GM18517 (cell line): ENCODE results near the gene FAM81A.
"Not testable (repeated sequence)": the region's sequence is repeated elsewhere in the genome, so short reads cannot be mapped to it uniquely, and the experiment has no call there.

Experiments used
- ATAC-seq: cut with Tn5 transposase; IDR thresholded peaks from one replicate; pipeline ENCODE4 v1.9.1; 2021; ENCODE audit warnings: mild to moderate bottlenecking, moderate library complexity; ENCODE audit not compliant: unreplicated experiment

FAM81A gene

DNA sequence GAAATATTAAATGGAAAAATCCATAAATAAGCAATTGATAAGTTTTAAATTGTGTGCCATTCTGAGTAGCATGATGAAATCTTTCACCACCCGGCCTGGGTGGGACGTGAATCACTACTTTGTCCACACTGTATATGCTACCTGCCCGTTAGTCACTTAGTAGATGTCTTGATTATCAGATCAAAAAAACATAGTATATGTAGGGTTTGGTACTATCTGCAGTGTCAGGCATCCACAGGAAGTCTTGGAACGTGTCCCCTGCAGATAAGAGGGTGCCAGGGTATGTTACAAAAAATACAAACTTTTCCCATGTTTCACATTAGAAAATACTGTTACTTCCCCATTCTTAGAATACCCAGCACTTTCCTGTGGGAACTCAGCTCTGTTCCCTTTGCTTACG lies 35.2 kb downstream of the FAM81A start:
- ATAC-seq: no peak

DNA sequence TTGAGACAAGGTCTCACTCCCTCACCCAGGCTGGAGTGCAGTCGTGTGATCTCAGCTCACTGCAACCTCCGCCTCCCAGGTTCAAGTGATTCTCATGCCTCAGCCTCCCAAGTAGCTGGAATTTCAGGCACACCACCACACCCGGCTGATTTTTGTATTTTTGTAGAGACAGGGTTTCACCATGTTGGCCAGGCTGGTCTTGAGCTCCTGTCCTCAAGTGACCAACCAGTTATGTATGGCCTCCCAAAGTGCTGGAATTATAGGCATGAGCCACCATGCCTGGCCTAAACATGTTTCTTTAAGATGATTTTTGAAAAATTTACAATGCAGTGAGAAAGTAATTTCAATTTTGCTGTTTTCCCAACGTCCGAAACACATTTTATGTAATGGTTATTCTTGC lies 37.2 kb downstream of the FAM81A start:
- not testable (repeated sequence) for ATAC-seq

GRCh38 chr15:59484399-59484798 lies 46.4 kb downstream of the FAM81A start:
- no peak for ATAC-seq

DNA sequence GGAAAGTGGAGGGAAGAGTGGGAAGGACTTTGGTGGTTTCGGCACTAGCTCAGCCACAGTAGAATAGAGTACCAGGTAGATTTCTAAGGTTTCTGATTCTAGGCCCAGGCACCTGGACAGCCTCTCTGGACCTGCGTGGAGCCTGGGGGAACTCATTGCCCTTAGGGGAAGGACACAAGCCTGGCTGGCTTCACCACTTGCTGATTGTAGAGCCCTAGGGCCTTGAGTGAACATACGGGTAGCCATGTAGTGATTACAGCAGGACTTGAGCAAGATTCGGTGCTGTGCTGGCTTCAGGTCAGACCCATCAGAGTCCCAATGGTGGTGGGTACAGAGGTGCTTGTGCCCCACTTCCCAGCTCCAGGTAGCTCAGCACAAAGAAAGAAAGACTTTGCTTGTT lies 47.0 kb downstream of the FAM81A start:
- no peak for ATAC-seq

DNA sequence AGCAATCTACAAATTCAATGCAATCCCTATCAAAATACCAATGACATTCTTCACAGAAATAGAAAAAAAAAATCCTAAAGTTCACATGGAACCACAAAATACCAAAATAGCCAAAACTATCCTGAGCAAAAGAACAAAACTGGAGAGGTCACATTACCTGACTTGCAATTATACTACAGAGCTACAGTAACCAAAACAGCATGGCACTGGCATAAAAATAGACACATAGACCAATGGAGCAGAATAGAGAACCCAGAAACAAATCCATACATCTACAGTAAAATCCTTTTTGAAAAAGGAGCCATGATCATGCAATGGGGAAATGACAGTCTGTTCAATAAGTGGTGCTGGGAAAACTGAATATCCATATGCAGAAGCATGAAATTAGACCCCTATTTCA lies 51.5 kb downstream of the FAM81A start:
- not testable (repeated sequence) for ATAC-seq

GRCh38 chr15:59491062-59491461 lies 53.1 kb downstream of the FAM81A start:
- ATAC-seq: no peak

GRCh38 chr15:59492389-59493377 lies 54.7 kb downstream of the FAM81A start:
- ATAC-seq: no peak

- no peak for ATAC-seq
Observed at GRCh38 chr15:59501597-59501996, 63.6 kb downstream of the FAM81A start.

GRCh38 chr15:59515190-59515589 lies 77.2 kb downstream of the FAM81A start:
- ATAC-seq: no peak

DNA sequence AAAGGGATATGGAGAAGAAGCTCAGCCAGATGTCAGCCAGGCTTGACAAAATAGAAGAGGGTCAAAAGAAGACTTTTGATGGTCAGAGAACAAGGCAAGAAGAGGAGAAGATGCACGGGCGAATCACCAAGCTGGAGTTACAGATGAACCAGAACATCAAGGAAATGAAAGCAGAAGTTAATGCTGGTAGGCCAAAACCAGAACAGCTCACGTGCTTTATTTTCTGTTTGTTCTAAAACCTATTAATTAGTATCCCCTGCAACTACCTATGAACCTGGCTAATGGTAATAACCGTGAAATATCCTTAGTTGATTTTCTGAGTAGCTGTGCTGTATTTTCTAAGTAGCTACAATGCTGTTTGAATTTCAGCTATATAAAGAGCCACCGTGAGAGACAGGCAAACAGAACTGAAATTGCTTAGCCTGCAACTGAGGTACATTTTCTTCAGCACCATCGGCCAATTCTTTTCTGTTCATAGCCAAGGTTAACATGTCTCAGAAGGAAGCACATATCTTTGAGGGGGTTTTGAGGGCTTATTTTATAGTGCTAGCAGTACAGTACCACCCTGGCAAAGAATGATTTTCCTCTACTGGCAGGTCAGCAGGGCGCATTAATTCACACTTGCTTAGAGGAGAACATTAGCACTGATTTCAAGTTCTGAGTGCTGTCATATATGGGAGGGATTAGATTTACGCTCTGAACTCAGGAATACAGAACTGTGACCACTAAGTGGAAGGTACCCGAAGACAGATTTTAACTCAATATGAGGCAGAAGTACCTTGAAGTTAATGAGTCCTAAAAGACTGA lies 78.9 kb downstream of the FAM81A start:
- peak; percentile 59 for ATAC-seq

DNA sequence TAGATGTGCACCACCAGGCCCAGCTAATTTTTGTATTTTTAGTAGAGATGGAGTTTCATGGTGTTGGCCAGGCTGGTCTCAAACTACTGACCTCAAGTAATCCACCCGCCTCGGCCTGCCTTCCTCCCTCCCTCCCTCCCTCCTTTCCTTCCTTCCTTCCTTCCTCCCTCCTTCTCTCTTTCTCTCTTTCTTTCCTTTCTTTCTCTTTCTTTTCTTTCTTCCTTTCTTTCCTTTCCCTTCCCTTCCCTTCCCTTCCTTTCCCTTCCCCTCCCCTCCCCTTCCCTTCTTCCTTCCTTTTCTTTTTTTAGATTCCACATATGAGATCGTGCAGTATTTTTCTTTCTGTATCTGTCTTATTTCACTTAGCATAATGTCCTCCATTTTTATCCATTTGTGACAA lies 81.3 kb downstream of the FAM81A start:
- no peak for ATAC-seq

DNA sequence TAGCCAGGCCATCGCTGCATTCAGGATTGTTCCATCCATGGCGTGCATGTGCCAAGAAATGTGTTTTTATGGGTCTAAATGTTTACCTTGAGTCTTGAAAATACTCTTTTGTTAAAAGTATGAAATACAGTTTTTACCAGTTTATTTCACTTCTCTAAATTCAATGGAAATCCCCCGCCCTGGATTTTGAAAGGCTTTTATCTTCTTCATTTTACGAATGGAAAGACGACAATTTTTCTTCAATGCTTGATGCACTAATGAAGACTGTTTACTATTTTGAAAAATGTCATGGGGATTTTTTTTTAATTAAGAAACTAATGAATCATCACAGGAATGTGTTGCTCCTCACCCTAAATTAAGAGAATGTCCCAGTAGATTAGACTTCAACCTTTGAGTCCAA lies 83.5 kb downstream of the FAM81A start:
- ATAC-seq: no peak

- no peak for ATAC-seq
Observed at GRCh38 chr15:59522988-59523461, 85.0 kb downstream of the FAM81A start.

DNA sequence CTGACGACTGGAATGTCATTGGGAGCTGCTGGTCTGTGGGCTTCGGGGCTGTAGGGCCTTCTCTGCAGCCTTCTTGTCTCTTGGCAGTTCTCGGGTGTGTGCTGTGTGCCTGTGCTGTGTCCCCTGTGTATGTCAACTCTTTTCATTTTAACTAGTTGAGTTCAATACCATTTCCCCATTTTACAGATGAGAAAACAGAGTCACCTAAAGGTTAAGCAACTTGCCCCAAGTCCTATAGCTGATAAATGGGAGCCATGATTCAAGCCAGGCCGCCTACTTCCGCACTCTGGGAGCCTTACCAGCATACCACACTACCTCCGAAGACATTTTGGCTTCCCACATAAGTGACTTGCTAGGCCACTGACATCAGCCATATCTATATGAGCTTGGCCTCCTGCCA lies 85.7 kb downstream of the FAM81A start:
- no peak for ATAC-seq

GRCh38 chr15:59524331-59524731 lies 86.3 kb downstream of the FAM81A start:
- ATAC-seq: no peak

- not testable (repeated sequence) for ATAC-seq
Observed at GRCh38 chr15:59526466-59526865, 88.5 kb downstream of the FAM81A start.

GRCh38 chr15:59528429-59528828 lies 90.4 kb downstream of the FAM81A start:
- no peak for ATAC-seq

DNA sequence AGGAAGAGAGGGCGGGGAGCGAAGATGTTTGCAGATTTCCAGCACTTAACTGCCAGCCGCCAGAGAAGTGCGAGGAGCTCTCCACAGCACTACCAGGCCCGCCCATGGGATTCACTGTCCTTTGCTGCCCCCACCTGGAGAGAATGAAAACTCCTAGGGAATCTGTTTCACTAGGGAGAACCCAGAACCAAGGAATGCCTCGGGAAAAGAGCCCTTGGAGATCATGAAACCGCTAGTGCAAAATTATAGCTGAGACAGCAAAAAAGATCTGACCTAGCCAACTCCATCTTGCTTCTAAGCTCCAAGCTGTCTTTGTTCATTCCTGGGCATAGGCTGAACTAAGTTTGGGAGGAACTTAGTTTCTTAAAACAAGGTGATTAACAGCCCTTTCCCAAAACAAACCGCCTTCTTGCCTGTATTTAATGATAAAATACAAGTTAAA lies 91.0 kb downstream of the FAM81A start:
- no peak for ATAC-seq

DNA sequence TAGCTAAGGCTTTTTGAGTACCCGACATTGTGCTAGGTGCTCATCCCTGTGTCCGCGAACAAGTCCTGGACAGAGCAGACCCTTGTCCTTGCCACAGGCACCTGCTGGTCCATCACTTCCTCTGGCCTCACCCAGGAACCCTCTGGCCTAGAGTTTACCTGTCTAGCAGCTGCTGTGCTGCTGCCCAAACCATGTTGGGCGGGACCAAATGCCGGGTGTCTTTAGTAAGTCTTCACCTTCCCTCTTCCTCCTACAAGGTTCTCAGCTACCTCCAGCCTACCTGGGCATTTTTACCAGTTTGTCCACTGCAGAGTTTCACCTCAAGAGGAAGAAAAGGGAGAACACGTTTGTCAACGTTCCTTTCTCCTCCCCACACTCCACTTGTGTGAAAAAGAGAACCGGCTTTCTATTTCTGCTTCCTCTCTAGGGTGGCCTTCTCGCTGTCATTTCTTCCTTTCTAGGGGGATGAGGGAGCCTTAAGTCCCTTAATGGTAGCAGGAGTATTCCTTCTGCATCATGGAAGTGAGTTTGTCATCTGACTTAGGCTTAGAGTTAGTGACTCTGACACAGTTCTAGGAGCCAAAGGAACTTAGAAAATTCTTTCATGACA lies 93.2 kb downstream of the FAM81A start:
- no peak for ATAC-seq

GRCh38 chr15:59532770-59533379 lies 94.9 kb downstream of the FAM81A start:
- ATAC-seq: no peak

DNA sequence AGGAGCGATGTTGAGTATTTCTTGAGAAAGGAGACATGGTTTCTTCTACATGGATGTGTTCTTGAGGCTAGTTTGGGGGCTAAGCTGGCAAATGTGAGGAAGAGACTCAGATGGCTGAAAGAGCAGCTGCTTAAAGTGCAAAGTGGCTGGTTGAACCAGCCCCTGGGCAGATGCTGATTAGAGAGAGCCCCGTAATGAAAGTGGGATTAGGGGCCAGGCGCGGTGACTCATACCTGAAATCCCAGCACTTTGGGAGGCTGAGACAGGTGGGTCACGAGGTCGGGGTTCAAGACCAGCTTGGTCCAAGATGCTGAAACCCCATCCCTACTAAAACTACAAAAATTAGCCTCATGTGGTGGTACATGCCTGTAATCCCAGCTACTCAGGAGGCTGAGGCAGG lies 98.6 kb downstream of the FAM81A start:
- ATAC-seq: no peak
